ENCODE data around the gene CREG1.

The CREG1 gene

GRCh38 chr1:167493372-167493771 lies 60.2 kb downstream of the CREG1 start:
- Histone ChIP-seq H3K27ac (ENCODE audit: low read length) (no peak overlapping the region), H3K4me1 (ENCODE audit: control insufficient read depth, insufficient read depth, low read length) (peaks cover 4% of the 10 kb centered on the region; the same call in 1 of the 2 replicates), H3K36me3 (ENCODE audit: control insufficient read depth, insufficient read depth, low read length) (no peaks in the 10 kb centered on the region), H3K9me3 (ENCODE audit: control insufficient read depth, insufficient read depth, low read length) (no peaks in the 10 kb centered on the region), H3K4me3 (ENCODE audit: low read length) (no peak overlapping the region), H3K27me3 (ENCODE audit: control insufficient read depth, insufficient read depth, low read length) (no peaks in the 10 kb centered on the region)
- no CpG with 5 or more reads among the region's 2 CpGs for WGBS (ENCODE audit: insufficient coverage, insufficient read length)
- no peak for DNase-seq (ENCODE audit: low read depth, low spot score)

- H3K9me3 ChIP-seq (ENCODE audit: control insufficient read depth, insufficient read depth, low read length) = no peaks in the 10 kb centered on the region
- WGBS (ENCODE audit: insufficient coverage, insufficient read length) = no CpG with 5 or more reads among the region's 5 CpGs
- DNase-seq (ENCODE audit: low read depth, low spot score) = no peak
- H3K4me3 ChIP-seq (ENCODE audit: low read length) = no peak overlapping the region
- no peaks in the 10 kb centered on the region for H3K36me3 ChIP-seq (ENCODE audit: control insufficient read depth, insufficient read depth, low read length)
- H3K4me1 ChIP-seq (ENCODE audit: control insufficient read depth, insufficient read depth, low read length) = peaks cover 4% of the 10 kb centered on the region; the same call in 1 of the 2 replicates
- H3K27ac ChIP-seq (ENCODE audit: low read length) = no peak overlapping the region
- no peaks in the 10 kb centered on the region for H3K27me3 ChIP-seq (ENCODE audit: control insufficient read depth, insufficient read depth, low read length)
Measured at GRCh38 chr1:167492481-167492910, 61.1 kb downstream of the CREG1 start.

- no peak overlapping the region for H3K4me3 ChIP-seq (ENCODE audit: low read length)
- DNase-seq (ENCODE audit: low read depth, low spot score) = no peak
- no peaks in the 10 kb centered on the region for H3K36me3 ChIP-seq (ENCODE audit: control insufficient read depth, insufficient read depth, low read length)
- WGBS (ENCODE audit: insufficient coverage, insufficient read length) = no CpG with 5 or more reads among the region's 12 CpGs
- no peak overlapping the region for H3K27ac ChIP-seq (ENCODE audit: low read length)
- no peaks in the 10 kb centered on the region for H3K27me3 ChIP-seq (ENCODE audit: control insufficient read depth, insufficient read depth, low read length)
- no peaks in the 10 kb centered on the region for H3K9me3 ChIP-seq (ENCODE audit: control insufficient read depth, insufficient read depth, low read length)
- H3K4me1 ChIP-seq (ENCODE audit: control insufficient read depth, insufficient read depth, low read length) = peaks cover 4% of the 10 kb centered on the region; the same call in 1 of the 2 replicates
Measured at GRCh38 chr1:167491586-167492461, 61.7 kb downstream of the CREG1 start.
